ENCODE data around the gene RASA2. TPM values are rescaled to one million over a fixed set of nuclear protein-coding genes. Genes with fewer than 3 reads are reported as not detected.

Gene RASA2
- total RNA-seq, 4 donors from 2014 or later, result 9.0 to 70.3 (median 21.5) TPM

DNA sequence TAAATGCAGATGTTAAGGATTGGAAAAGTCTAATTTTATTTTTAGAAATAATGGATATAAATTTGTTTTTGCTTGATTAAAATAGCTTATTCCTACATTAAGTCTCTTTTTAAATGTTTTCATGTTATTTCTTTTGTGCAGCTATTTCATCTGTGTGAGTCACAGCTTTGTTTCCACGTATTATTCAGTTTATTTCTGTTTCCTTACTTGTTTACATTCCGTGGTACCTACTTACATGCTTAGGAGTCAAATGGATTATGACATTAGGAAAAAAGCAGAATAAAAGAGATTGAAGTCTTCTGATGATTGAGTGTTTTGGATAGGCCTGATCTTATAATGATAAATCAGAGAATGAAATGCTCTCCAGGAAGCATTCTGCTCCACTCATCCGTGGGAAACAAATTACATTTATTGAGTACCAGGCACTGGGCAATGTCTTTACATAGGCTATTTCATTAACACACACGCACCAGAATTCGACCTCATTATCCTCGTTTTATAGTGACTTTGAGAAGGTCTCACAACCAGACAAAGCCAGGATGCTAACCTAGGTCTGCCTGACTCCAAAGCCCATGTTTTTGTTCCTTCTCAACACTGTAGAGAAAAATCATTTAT, 38.1 kb upstream of the RASA2 start:
- peaks cover 0 to 22% (median 13%) of the 10 kb centered on the region in 4 donors for H3K4me1 ChIP-seq
- TF ChIP-seq POLR2AphosphoS5 (IDR thresholded peaks at IDR 0.05), result no peak
- no peak for TF ChIP-seq EP300 (IDR thresholded peaks at IDR 0.05; ENCODE audit: low read depth)
- TF ChIP-seq, protein P1, sequence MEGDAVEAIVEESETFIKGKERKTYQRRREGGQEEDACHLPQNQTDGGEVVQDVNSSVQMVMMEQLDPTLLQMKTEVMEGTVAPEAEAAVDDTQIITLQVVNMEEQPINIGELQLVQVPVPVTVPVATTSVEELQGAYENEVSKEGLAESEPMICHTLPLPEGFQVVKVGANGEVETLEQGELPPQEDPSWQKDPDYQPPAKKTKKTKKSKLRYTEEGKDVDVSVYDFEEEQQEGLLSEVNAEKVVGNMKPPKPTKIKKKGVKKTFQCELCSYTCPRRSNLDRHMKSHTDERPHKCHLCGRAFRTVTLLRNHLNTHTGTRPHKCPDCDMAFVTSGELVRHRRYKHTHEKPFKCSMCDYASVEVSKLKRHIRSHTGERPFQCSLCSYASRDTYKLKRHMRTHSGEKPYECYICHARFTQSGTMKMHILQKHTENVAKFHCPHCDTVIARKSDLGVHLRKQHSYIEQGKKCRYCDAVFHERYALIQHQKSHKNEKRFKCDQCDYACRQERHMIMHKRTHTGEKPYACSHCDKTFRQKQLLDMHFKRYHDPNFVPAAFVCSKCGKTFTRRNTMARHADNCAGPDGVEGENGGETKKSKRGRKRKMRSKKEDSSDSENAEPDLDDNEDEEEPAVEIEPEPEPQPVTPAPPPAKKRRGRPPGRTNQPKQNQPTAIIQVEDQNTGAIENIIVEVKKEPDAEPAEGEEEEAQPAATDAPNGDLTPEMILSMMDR (IDR thresholded peaks at IDR 0.05), result no peak
- in situ Hi-C loops (cut with MboI; ENCODE audit: low pct_ligation_motif_present in 1 of 4, low pct_unique_long_range_greater_than_20kb in 1 of 4, low sequenced_read_pairs in 3 of 4), result loop anchor here in 1 of 4 donors (10.0 kb wide), 1 partner anchor 94 kb away; no protein-coding TSS in a partner anchor
- 56 to 61% methylated on average over 6 of the region's 6 CpGs for WGBS, 2 donors (ENCODE audit: low coverage in 1 of 2)
- intact Hi-C loops (cut with DNase I; ENCODE audit: low total_unique reads), result no loop called here
- H3K27me3 ChIP-seq, result no peaks in the 10 kb centered on the region
- peaks cover 0 to 32% (median 8%) of the 10 kb centered on the region in 4 donors for H3K36me3 ChIP-seq
- H3K4me3 ChIP-seq, result no peak overlapping the region
- H3K27ac ChIP-seq, result peak overlapping the region in 3 of 4 donors; percentile 8 to 53 (median 26)
- no peak for DNase-seq
- H3K9me3 ChIP-seq, result no peaks in the 10 kb centered on the region

GRCh38 chr3:141449424-141449823, 37.4 kb upstream of the RASA2 start:
- Histone ChIP-seq H3K4me3 (no peak overlapping the region), H3K27ac (peak overlapping the region in 3 of 4 donors; percentile 8 to 53 (median 26)), H3K4me1 (peaks cover 0 to 25% (median 13%) of the 10 kb centered on the region in 4 donors), H3K36me3 (peaks cover 0 to 24% (median 5%) of the 10 kb centered on the region in 4 donors), H3K27me3 (no peaks in the 10 kb centered on the region), H3K9me3 (no peaks in the 10 kb centered on the region)
- TF ChIP-seq EP300 (IDR thresholded peaks at IDR 0.05; ENCODE audit: low read depth) (no peak), POLR2A (IDR thresholded peaks at IDR 0.05) (no peak), POLR2AphosphoS5 (IDR thresholded peaks at IDR 0.05) (no peak)
- TF ChIP-seq, protein P1 (IDR thresholded peaks at IDR 0.05), result no peak
- no peak for DNase-seq
- in situ Hi-C loops (cut with MboI; ENCODE audit: low pct_ligation_motif_present in 1 of 4, low pct_unique_long_range_greater_than_20kb in 1 of 4, low sequenced_read_pairs in 3 of 4) (loop anchor here in 1 of 4 donors (10.0 kb wide), 1 partner anchor 95 kb away; no protein-coding TSS in a partner anchor), intact Hi-C loops (cut with DNase I; ENCODE audit: low total_unique reads) (no loop called here)
- WGBS, 2 donors (ENCODE audit: low coverage in 1 of 2), result 78% methylated on average over 2 to 6 of the region's 6 CpGs

GRCh38 chr3:141450727-141451375, 36.0 kb upstream of the RASA2 start:
- Histone ChIP-seq H3K9me3 (no peaks in the 10 kb centered on the region), H3K4me3 (no peak overlapping the region), H3K4me1 (peaks cover 0 to 39% (median 23%) of the 10 kb centered on the region in 4 donors), H3K27ac (peak overlapping the region in 1 of 4 donors; percentile 10), H3K27me3 (no peaks in the 10 kb centered on the region), H3K36me3 (peaks cover 0 to 10% (median 0%) of the 10 kb centered on the region in 4 donors)
- in situ Hi-C loops (cut with MboI; ENCODE audit: low pct_ligation_motif_present in 1 of 4, low pct_unique_long_range_greater_than_20kb in 1 of 4, low sequenced_read_pairs in 3 of 4) (loop anchor here in 3 of 4 donors (10.0 to 25.0 kb wide), 4 partner anchors 86 to 461 kb away; partner anchors contain the start of genes RNF7 (in 2 of the 3) and ZBTB38 (in 1 of the 3)), intact Hi-C loops (cut with DNase I; ENCODE audit: low total_unique reads) (loop anchor here (5.0 kb wide), 2 partner anchors 94 to 144 kb away; no protein-coding TSS in a partner anchor)
- no peak for DNase-seq
- TF ChIP-seq, protein P1 (IDR thresholded peaks at IDR 0.05), result no peak
- peak in 1 of 3 donors; percentile 11 for TF ChIP-seq POLR2AphosphoS5 (IDR thresholded peaks at IDR 0.05)
- 81 to 84% methylated on average over 7 to 8 of the region's 8 CpGs for whole genome bisulfite sequencing, 2 donors (ENCODE audit: low coverage in 1 of 2)

GRCh38 chr3:141452045-141452444, 34.8 kb upstream of the RASA2 start:
- peaks cover 0 to 40% (median 24%) of the 10 kb centered on the region in 4 donors for H3K4me1 ChIP-seq
- no peaks in the 10 kb centered on the region for H3K27me3 ChIP-seq
- TF ChIP-seq, protein P1 (IDR thresholded peaks at IDR 0.05), result peak; percentile 53 to 60 (median 55)
- no peak for TF ChIP-seq EP300 (IDR thresholded peaks at IDR 0.05; ENCODE audit: low read depth)
- TF ChIP-seq POLR2AphosphoS5 (IDR thresholded peaks at IDR 0.05), result peak in 1 of 3 donors; percentile 30
- H3K27ac ChIP-seq, result peak overlapping the region; percentile 44 to 65 (median 46)
- no peak for DNase-seq
- H3K36me3 ChIP-seq, result no peaks in the 10 kb centered on the region
- no peak overlapping the region for H3K4me3 ChIP-seq
- intact Hi-C loops (cut with DNase I; ENCODE audit: low total_unique reads), result loop anchor here (5.0 kb wide), 2 partner anchors 95 to 145 kb away; no protein-coding TSS in a partner anchor
- no peaks in the 10 kb centered on the region for H3K9me3 ChIP-seq
- in situ Hi-C loops (cut with MboI; ENCODE audit: low pct_ligation_motif_present in 1 of 4, low pct_unique_long_range_greater_than_20kb in 1 of 4, low sequenced_read_pairs in 3 of 4), result loop anchor here in 3 of 4 donors (10.0 to 25.0 kb wide), 4 partner anchors 87 to 460 kb away; partner anchors contain the start of genes RNF7 (in 2 of the 3) and ZBTB38 (in 1 of the 3)

Measured in transverse colon (tissue), 4 donors.